H1 (cell line): ENCODE data around the gene CDC42EP1.

Experiments used
- ASH2L ChIP-seq: fragments of 200-600, 300-600 bp; sonication (generic); IDR thresholded peaks from one replicate; pipeline ENCODE4 v1.7.1; 2017; ENCODE audit warnings: low read length
- CHD1 ChIP-seq: IDR thresholded peaks from 2 replicates; pipeline ENCODE4 v1.6.1; 2012; ENCODE audit warnings: low read depth, low read length, improper control_type of control experiment
- EGR1 ChIP-seq: IDR thresholded peaks from 2 replicates; pipeline ENCODE4 v1.6.1; 2011; ENCODE audit warnings: low read depth, low read length, borderline replicate concordance
- EP300 ChIP-seq, 2 experiments: IDR thresholded peaks; 1 replicate in 1 of 2; 2 replicates in 1 of 2; pipeline ENCODE4 v1.6.1; 2011 to 2012; ENCODE audit warnings: low read depth in 2 of 2, low read length in 2 of 2, mild to moderate bottlenecking in 2 of 2, borderline replicate concordance in 1 of 2, inconsistent platforms in 1 of 2, moderate library complexity in 1 of 2
- EZH2 ChIP-seq: fragments of 200-600 bp; sonication (generic); IDR thresholded peaks from 2 replicates; pipeline ENCODE4 v1.7.1; 2012; ENCODE audit warnings: low read depth, mild to moderate bottlenecking, moderate library complexity, low read length, inconsistent platforms; ENCODE audit not compliant: severe bottlenecking
- FOSL1 ChIP-seq: IDR thresholded peaks from 2 replicates; pipeline ENCODE4 v1.6.1; 2011; ENCODE audit warnings: mild to moderate bottlenecking, low read depth, low read length, moderate library complexity; ENCODE audit not compliant: insufficient read depth
- GABPA ChIP-seq: IDR thresholded peaks from 2 replicates; pipeline ENCODE4 v1.6.1; 2011; ENCODE audit warnings: mild to moderate bottlenecking, low read length, moderate library complexity, borderline replicate concordance; ENCODE audit not compliant: insufficient read depth
- POLR2A ChIP-seq, 2 experiments: IDR thresholded peaks; 1 replicate in 1 of 2; 2 replicates in 1 of 2; pipeline ENCODE4 v1.6.1; 2011; ENCODE audit warnings: low read depth in 2 of 2, low read length in 2 of 2, mild to moderate bottlenecking in 2 of 2; ENCODE audit errors: control extremely low read depth in 1 of 2
- POLR2AphosphoS5 ChIP-seq: IDR thresholded peaks from 2 replicates; pipeline ENCODE4 v1.6.1; 2011; ENCODE audit warnings: low read depth, low read length
- RAD21 ChIP-seq, 2 experiments: IDR thresholded peaks in 1 of 2; conservative IDR thresholded peaks in 1 of 2; 2 replicates each; pipeline ENCODE4 v1.6.1; 2011; ENCODE audit warnings: low read depth in 2 of 2, low read length in 2 of 2, improper control_type of control experiment in 1 of 2, inconsistent platforms in 1 of 2, mild to moderate bottlenecking in 1 of 2, moderate library complexity in 1 of 2
- RXRA ChIP-seq: IDR thresholded peaks from 2 replicates; pipeline ENCODE4 v1.6.1; 2011; ENCODE audit warnings: low read depth, mild to moderate bottlenecking, low read length, moderate library complexity; ENCODE audit not compliant: insufficient read depth
- TAF1 ChIP-seq: IDR thresholded peaks from 2 replicates; pipeline ENCODE4 v1.6.1; 2011; ENCODE audit warnings: mild to moderate bottlenecking, low read depth, low read length
- TBP ChIP-seq: IDR thresholded peaks from 2 replicates; pipeline ENCODE4 v1.6.1; 2011; ENCODE audit warnings: low read depth, low read length, improper control_type of control experiment
- TF ChIP-seq, protein P1 (sequence below), 3 experiments: IDR thresholded peaks; 1 replicate in 2 of 3; 2 replicates in 1 of 3; pipeline versions ENCODE4 v1.5.1 to v1.6.1; 2011; ENCODE audit warnings: low read length in 3 of 3, mild to moderate bottlenecking in 3 of 3, inconsistent platforms in 2 of 3, low read depth in 1 of 3, moderate library complexity in 1 of 3; ENCODE audit not compliant: insufficient read depth in 1 of 3; ENCODE audit errors: control extremely low read depth in 1 of 3

DNA sequence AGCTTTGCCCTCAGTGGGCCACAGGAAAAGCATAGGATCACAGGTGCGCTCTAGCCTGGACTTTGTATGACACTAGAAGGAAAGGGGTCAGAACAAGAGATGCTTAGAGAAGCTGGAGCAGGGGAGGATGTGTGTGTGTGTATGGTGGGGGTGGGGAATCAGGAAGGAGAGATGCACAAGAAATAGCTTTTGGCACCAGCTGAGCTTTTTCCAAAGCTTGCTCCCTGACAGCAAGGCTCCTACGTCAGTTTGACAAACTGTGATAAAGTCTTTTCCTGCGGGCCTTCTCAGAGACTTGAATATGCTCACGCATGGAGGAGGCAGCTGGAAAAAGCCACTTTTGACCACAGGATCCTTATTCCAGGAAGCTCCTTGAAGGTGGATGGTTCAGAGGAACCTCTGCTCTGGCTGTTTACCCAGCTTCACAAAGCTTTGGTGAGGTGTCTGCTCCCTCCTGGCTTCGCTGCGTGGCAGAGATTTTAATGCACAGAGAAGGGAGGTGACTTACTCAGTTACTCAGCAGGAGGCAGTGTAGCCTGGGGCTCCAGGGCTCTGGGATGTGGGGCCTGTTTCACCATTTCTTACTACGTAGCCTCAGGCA, 3.9 kb downstream of the CDC42EP1 start:
- no peak for TF ChIP-seq TAF1
- TF ChIP-seq EGR1: no peak
- TF ChIP-seq ASH2L: no peak
- TF ChIP-seq RXRA: no peak
- TF ChIP-seq POLR2A (IDR thresholded peaks at IDR 0.05; ENCODE audit: control extremely low read depth in 1 of 2, low read depth in 2 of 2, low read length in 2 of 2): no peak
- TF ChIP-seq EP300 (IDR thresholded peaks at IDR 0.05; ENCODE audit: borderline replicate concordance in 1 of 2, low read depth in 2 of 2, low read length in 2 of 2): no peak
- no peak for TF ChIP-seq GABPA
- TF ChIP-seq, protein P1, sequence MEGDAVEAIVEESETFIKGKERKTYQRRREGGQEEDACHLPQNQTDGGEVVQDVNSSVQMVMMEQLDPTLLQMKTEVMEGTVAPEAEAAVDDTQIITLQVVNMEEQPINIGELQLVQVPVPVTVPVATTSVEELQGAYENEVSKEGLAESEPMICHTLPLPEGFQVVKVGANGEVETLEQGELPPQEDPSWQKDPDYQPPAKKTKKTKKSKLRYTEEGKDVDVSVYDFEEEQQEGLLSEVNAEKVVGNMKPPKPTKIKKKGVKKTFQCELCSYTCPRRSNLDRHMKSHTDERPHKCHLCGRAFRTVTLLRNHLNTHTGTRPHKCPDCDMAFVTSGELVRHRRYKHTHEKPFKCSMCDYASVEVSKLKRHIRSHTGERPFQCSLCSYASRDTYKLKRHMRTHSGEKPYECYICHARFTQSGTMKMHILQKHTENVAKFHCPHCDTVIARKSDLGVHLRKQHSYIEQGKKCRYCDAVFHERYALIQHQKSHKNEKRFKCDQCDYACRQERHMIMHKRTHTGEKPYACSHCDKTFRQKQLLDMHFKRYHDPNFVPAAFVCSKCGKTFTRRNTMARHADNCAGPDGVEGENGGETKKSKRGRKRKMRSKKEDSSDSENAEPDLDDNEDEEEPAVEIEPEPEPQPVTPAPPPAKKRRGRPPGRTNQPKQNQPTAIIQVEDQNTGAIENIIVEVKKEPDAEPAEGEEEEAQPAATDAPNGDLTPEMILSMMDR (IDR thresholded peaks at IDR 0.05; ENCODE audit: control extremely low read depth in 1 of 3, insufficient read depth in 1 of 3, low read depth in 1 of 3, low read length in 3 of 3): no peak
- no peak for TF ChIP-seq POLR2AphosphoS5
- TF ChIP-seq FOSL1: no peak
- TF ChIP-seq CHD1: no peak
- no peak for TF ChIP-seq EZH2
- TF ChIP-seq RAD21 (IDR thresholded peaks at IDR 0.05 in 1 of 2, conservative IDR thresholded peaks at IDR 0.05 in 1 of 2; ENCODE audit: low read depth in 2 of 2, low read length in 2 of 2): no peak
- no peak for TF ChIP-seq TBP
